Caco-2 (cell line): ENCODE data around the gene CALML3. TPM values are rescaled to one million over a fixed set of nuclear protein-coding genes. Genes with fewer than 3 reads are reported as not detected.
A peak's percentile ranks its signal among the peaks of the same experiment; 100 is the strongest.

Experiments used
- BruUV-seq: library from RNA; stranded (reverse); fragments of 400-500 nt; replicated peaks from 2 replicates; lab custom pipeline; 2021; lab: Mats Ljungman, UMichigan
- CTCF ChIA-PET: fragments of 300-600 bp; sonication (Branson Sonifier 250); formaldehyde crosslinking; loops from one replicate; lab custom pipeline; 2022; ENCODE audit warnings: antibody characterized with exemption; lab: Charles Lee
- POLR2A ChIA-PET: fragments of 300-600 bp; sonication (Branson Sonifier 250); formaldehyde crosslinking; loops from one replicate; lab custom pipeline; 2022; ENCODE audit warnings: antibody characterized with exemption; lab: Charles Lee
- DNase-seq, 2 experiments: peaks; one replicate each; pipeline versions ENCODE4 v3.0.0 to v3.0.0-alpha.2; 2020 to 2022
- H3K27me3 ChIP-seq: replicated peaks from 2 replicates; pipeline ENCODE4 v1.6.0; 2011; ENCODE audit warnings: low read length; ENCODE audit not compliant: control insufficient read depth, insufficient read depth
- H3K36me3 ChIP-seq: 2 replicates; pipeline ENCODE4 v1.5.1; 2011; ENCODE audit warnings: low read length; ENCODE audit not compliant: control insufficient read depth, insufficient read depth
- H3K4me1 ChIP-seq: fragments of 250-450 bp; sonication (Bioruptor Pico); 2 replicates; pipeline ENCODE4 v1.5.1; 2020; ENCODE audit warnings: mild to moderate bottlenecking
- H3K4me3 ChIP-seq: 2 replicates; pipeline ENCODE4 v1.5.1; 2011; ENCODE audit warnings: low read depth, mild to moderate bottlenecking, control low read depth, low read length
- H3K9me3 ChIP-seq: fragments of 250-450 bp; sonication (Bioruptor Pico); 2 replicates; pipeline ENCODE4 v1.5.1; 2020; ENCODE audit warnings: mild to moderate bottlenecking, moderate library complexity
- H3K27ac Mint-ChIP-seq: one replicate; pipeline ENCODE4 v1.8.0; 2022; ENCODE audit warnings: mixed read lengths; ENCODE audit not compliant: unreplicated experiment
- H3K27me3 Mint-ChIP-seq: one replicate; pipeline ENCODE4 v1.8.0; 2022; ENCODE audit warnings: mixed read lengths; ENCODE audit not compliant: insufficient read depth, unreplicated experiment
- H3K36me3 Mint-ChIP-seq: one replicate; pipeline ENCODE4 v1.8.0; 2022; ENCODE audit warnings: mild to moderate bottlenecking, mixed read lengths; ENCODE audit not compliant: insufficient read depth, unreplicated experiment
- H3K4me1 Mint-ChIP-seq: one replicate; pipeline ENCODE4 v1.8.0; 2022; ENCODE audit warnings: low read depth, mixed read lengths; ENCODE audit not compliant: unreplicated experiment
- H3K4me3 Mint-ChIP-seq: one replicate; pipeline ENCODE4 v1.8.0; 2022; ENCODE audit warnings: mild to moderate bottlenecking, moderate library complexity, mixed read lengths; ENCODE audit not compliant: unreplicated experiment
- H3K9me3 Mint-ChIP-seq: one replicate; pipeline ENCODE4 v1.8.0; 2022; ENCODE audit warnings: mixed read lengths; ENCODE audit not compliant: unreplicated experiment
- intact Hi-C: fragments of 100-400 bp; cut with micrococcal nuclease; formaldehyde crosslinking; loops from one replicate; pipeline ENCODE4 v1.10.0; 2022; ENCODE audit not compliant: unreplicated experiment
- total RNA-seq: library from RNA; stranded (reverse); gene quantifications from 2 replicates; pipeline ENCODE4 v1.2.3, GENCODE V29; 2022
- TF ChIP-seq, protein P1 (sequence below), 2 experiments: fragments of 200-600 bp in 1 of 2; IDR thresholded peaks; 1 replicate in 1 of 2; 2 replicates in 1 of 2; pipeline versions ENCODE4 v1.5.1 to v1.8.0; 2011 to 2022; ENCODE audit warnings: antibody characterized with exemption in 1 of 2, control low read depth in 1 of 2, inconsistent platforms in 1 of 2, low read depth in 1 of 2, low read length in 1 of 2, mild to moderate bottlenecking in 1 of 2, moderate library complexity in 1 of 2; ENCODE audit not compliant: insufficient read depth in 1 of 2, severe bottlenecking in 1 of 2, unreplicated experiment in 1 of 2

The CALML3 gene
- total RNA-seq, 1 experiment from 2014 or later: 0.18 TPM

DNA sequence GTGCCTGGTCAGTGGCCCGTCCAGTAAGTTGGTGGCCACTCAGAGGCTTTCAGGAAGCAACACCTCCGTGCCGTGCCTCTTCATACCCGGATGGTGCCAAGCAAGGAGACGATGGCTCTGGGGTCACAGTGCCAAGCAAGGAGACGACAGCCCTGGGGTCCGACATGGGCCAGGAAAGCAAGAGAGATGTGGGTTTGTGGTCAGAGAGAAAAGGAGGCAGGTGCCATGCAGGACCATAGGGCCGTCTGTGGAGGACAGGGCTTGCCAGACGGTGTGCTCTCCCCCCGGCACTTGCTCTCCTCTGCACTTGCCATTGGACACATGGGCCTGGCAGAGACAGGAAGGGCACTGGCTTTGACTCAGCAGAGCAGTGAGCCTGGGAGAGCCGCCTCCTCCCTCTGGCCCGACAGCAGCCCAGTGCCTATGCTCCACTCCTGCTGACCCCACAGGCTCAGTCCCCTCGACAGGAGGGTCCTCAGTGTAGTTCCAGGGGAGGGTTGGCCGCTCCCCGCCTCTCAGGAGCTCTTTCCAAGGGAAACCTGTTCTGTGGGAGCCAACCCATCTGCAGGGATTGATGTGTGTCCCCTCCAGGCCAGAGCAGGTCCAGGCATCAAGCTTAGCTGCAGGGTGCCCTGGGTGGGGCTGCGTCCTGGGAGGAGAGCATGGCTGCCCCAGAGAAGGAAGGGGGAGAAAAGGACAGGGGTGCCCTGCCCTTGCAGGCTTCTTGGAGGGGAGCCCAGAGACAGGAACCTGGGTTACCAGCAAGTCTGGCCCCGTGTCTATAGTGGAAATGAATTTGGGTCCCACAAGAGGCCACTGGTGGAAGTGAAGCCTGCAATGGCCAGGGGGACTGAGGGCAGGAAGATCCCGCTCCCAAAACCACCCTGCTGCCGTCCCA, 17.8 kb upstream of the CALML3 start:
- CTCF ChIA-PET: no interaction called here

DNA sequence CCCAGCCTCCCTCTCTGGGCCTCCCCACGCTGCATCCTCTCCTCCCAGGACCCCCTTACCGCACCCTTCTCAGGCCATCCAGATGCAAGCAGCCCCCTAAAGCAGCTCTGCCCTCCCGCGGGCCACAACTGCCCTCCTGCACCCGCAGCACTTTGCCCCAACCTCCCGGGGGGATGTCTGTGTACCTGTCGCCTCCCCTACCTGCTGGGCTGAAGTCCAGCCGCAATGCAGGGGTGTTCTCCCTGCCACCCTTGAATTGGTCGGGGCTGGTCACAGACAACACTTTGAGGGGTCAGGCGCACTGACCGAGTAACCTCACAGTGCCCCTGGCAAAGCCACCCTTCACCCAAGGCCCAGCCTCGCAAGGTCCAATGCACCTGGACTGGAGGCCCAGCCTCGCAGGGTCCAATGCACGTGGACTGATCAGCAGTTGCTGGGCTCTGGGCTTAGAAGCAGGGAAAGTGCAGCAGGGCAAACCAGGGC, 17.1 kb upstream of the CALML3 start:
- intact Hi-C loops: no loop called here
- no peak overlapping the region for H3K4me3 Mint-ChIP-seq

More for the DNA sequence above, 17.8 kb upstream of the CALML3 start:
- no peaks in the 10 kb centered on the region for H3K36me3 ChIP-seq
- H3K4me3 ChIP-seq: no peak overlapping the region
- no peaks in the 10 kb centered on the region for H3K9me3 ChIP-seq
- Mint-ChIP-seq H3K4me3 (no peak overlapping the region), H3K4me1 (peaks cover 51% of the 10 kb centered on the region), H3K36me3 (peaks cover 7% of the 10 kb centered on the region), H3K27ac (peak overlapping the region; percentile 76), H3K27me3 (no peaks in the 10 kb centered on the region), H3K9me3 (peaks cover 8% of the 10 kb centered on the region)
- intact Hi-C loops: no loop called here
- H3K27me3 ChIP-seq: no peaks in the 10 kb centered on the region
- TF ChIP-seq, protein P1, sequence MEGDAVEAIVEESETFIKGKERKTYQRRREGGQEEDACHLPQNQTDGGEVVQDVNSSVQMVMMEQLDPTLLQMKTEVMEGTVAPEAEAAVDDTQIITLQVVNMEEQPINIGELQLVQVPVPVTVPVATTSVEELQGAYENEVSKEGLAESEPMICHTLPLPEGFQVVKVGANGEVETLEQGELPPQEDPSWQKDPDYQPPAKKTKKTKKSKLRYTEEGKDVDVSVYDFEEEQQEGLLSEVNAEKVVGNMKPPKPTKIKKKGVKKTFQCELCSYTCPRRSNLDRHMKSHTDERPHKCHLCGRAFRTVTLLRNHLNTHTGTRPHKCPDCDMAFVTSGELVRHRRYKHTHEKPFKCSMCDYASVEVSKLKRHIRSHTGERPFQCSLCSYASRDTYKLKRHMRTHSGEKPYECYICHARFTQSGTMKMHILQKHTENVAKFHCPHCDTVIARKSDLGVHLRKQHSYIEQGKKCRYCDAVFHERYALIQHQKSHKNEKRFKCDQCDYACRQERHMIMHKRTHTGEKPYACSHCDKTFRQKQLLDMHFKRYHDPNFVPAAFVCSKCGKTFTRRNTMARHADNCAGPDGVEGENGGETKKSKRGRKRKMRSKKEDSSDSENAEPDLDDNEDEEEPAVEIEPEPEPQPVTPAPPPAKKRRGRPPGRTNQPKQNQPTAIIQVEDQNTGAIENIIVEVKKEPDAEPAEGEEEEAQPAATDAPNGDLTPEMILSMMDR (IDR thresholded peaks at IDR 0.05; ENCODE audit: insufficient read depth in 1 of 2, low read depth in 1 of 2, low read length in 1 of 2, severe bottlenecking in 1 of 2, unreplicated experiment in 1 of 2): no peak
- H3K4me1 ChIP-seq: peaks cover 54% of the 10 kb centered on the region
- POLR2A ChIA-PET: no interaction called here
- DNase-seq: peak in 1 of 2 experiments; percentile 28
- BruUV-seq: no TSS peak

DNA sequence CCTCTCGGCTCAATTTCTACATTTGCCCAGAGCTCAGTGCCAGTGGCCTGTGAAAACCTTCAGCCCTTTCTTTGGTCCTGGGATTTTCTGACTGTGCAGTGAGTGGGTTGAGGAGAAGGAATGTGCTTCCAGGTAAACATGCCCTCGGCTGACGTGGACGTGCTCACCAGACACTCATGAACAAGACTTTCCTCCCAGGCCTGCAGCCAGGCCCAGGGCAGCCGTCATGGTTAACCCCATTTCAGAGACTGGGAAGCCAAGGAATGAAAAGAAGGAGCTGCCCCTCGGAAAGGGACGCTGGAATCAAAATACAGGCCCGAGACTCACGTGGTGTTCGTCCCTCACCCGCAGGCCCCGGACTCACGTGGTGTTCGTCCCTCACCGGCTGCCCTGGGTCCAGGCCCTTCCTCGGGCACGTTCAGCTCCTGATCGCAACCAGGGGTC, 16.6 kb upstream of the CALML3 start:
- DNase-seq: no peak
- Histone ChIP-seq H3K9me3 (no peaks in the 10 kb centered on the region), H3K4me3 (no peak overlapping the region), H3K36me3 (no peaks in the 10 kb centered on the region), H3K4me1 (peaks cover 53% of the 10 kb centered on the region), H3K27me3 (no peaks in the 10 kb centered on the region)
- no peak overlapping the region for H3K4me3 Mint-ChIP-seq
- TF ChIP-seq, protein P1 (IDR thresholded peaks at IDR 0.05; ENCODE audit: insufficient read depth in 1 of 2, low read depth in 1 of 2, low read length in 1 of 2, severe bottlenecking in 1 of 2, unreplicated experiment in 1 of 2): no peak
- intact Hi-C loops: no loop called here
- H3K36me3 Mint-ChIP-seq: peaks cover 6% of the 10 kb centered on the region
- H3K27ac Mint-ChIP-seq: no peak overlapping the region
- H3K27me3 Mint-ChIP-seq: no peaks in the 10 kb centered on the region
- peaks cover 8% of the 10 kb centered on the region for H3K9me3 Mint-ChIP-seq
- ChIA-PET POLR2A (no interaction called here), CTCF (no interaction called here)
- H3K4me1 Mint-ChIP-seq: peaks cover 54% of the 10 kb centered on the region
- no TSS peak for BruUV-seq

More for the DNA sequence above, 17.1 kb upstream of the CALML3 start:
- Mint-ChIP-seq H3K27ac (no peak overlapping the region), H3K36me3 (peaks cover 7% of the 10 kb centered on the region), H3K9me3 (peaks cover 8% of the 10 kb centered on the region), H3K4me1 (peaks cover 54% of the 10 kb centered on the region), H3K27me3 (no peaks in the 10 kb centered on the region)
- ChIA-PET POLR2A (no interaction called here), CTCF (no interaction called here)
- BruUV-seq: no TSS peak
- H3K4me1 ChIP-seq: peaks cover 53% of the 10 kb centered on the region
- H3K36me3 ChIP-seq: no peaks in the 10 kb centered on the region
- H3K27me3 ChIP-seq: no peaks in the 10 kb centered on the region
- no peak overlapping the region for H3K4me3 ChIP-seq
- TF ChIP-seq, protein P1 (IDR thresholded peaks at IDR 0.05; ENCODE audit: insufficient read depth in 1 of 2, low read depth in 1 of 2, low read length in 1 of 2, severe bottlenecking in 1 of 2, unreplicated experiment in 1 of 2): no peak
- no peaks in the 10 kb centered on the region for H3K9me3 ChIP-seq
- DNase-seq: no peak
